Measurements from ENCODE around the gene PELI1.
A peak's percentile ranks its signal among the peaks of the same experiment; 100 is the strongest.

Gene PELI1

GRCh38 chr2:64144057-64145013 is at the start of gene PELI1:
Gene PELI1 (minus strand): TSS chr2:64144420. CDS start chr2:64108310, 36,110 bp downstream.
- peak; percentile 84 for DNase-seq (ENCODE audit: low read depth)

- DNase-seq (ENCODE audit: low read depth), result no peak
Observed at GRCh38 chr2:64193491-64193890, 49.3 kb upstream of the PELI1 start.

- no peak for DNase-seq (ENCODE audit: low read depth)
Observed at GRCh38 chr2:64192664-64193105, 48.5 kb upstream of the PELI1 start.

- no peak for DNase-seq (ENCODE audit: low read depth)
Observed at GRCh38 chr2:64192125-64192479, 47.9 kb upstream of the PELI1 start.

- no peak for DNase-seq (ENCODE audit: low read depth)
Observed at GRCh38 chr2:64189586-64189985, 45.4 kb upstream of the PELI1 start.

- no peak for DNase-seq (ENCODE audit: low read depth)
Observed at GRCh38 chr2:64189167-64189566, 44.9 kb upstream of the PELI1 start.

GRCh38 chr2:64186699-64187605 is 42.7 kb upstream of the PELI1 start:
- no peak for DNase-seq (ENCODE audit: low read depth)

- no peak for DNase-seq (ENCODE audit: low read depth)
Observed at GRCh38 chr2:64179582-64180321, 35.5 kb upstream of the PELI1 start.

GRCh38 chr2:64177315-64177714 is 33.1 kb upstream of the PELI1 start:
- no peak for DNase-seq (ENCODE audit: low read depth)

- no peak for DNase-seq (ENCODE audit: low read depth)
Observed at GRCh38 chr2:64175419-64176197, 31.4 kb upstream of the PELI1 start.

- no peak for DNase-seq (ENCODE audit: low read depth)
Observed at GRCh38 chr2:64173156-64174135, 29.2 kb upstream of the PELI1 start.

GRCh38 chr2:64168756-64169155 is 24.5 kb upstream of the PELI1 start:
- DNase-seq (ENCODE audit: low read depth), result no peak

GRCh38 chr2:64168201-64168600 is 24.0 kb upstream of the PELI1 start:
- no peak for DNase-seq (ENCODE audit: low read depth)

GRCh38 chr2:64166637-64167420 is 22.6 kb upstream of the PELI1 start:
- no peak for DNase-seq (ENCODE audit: low read depth)

GRCh38 chr2:64166212-64166611 is 22.0 kb upstream of the PELI1 start:
- no peak for DNase-seq (ENCODE audit: low read depth)

- no peak for DNase-seq (ENCODE audit: low read depth)
Observed at GRCh38 chr2:64165706-64166105, 21.5 kb upstream of the PELI1 start.

GRCh38 chr2:64164629-64165028 is 20.4 kb upstream of the PELI1 start:
- no peak for DNase-seq (ENCODE audit: low read depth)

- no peak for DNase-seq (ENCODE audit: low read depth)
Observed at GRCh38 chr2:64162516-64162915, 18.3 kb upstream of the PELI1 start.

GRCh38 chr2:64157792-64158191 is 13.6 kb upstream of the PELI1 start:
- DNase-seq (ENCODE audit: low read depth), result no peak

All from activated gamma-delta T cell treated with anti-CD3 and anti-CD28 coated beads, Interleukin-2, amount 50 U/mL, for 16 hours (primary cell).